GM04504 (cell line): ENCODE measurements around the gene PAX9.
A peak's percentile ranks its signal among the peaks of the same experiment; 100 is the strongest.

Experiments used
- DNase-seq: peaks from one replicate; pipeline ENCODE4 v3.0.0-alpha.2; 2012; ENCODE audit warnings: low read depth

The PAX9 gene

DNA sequence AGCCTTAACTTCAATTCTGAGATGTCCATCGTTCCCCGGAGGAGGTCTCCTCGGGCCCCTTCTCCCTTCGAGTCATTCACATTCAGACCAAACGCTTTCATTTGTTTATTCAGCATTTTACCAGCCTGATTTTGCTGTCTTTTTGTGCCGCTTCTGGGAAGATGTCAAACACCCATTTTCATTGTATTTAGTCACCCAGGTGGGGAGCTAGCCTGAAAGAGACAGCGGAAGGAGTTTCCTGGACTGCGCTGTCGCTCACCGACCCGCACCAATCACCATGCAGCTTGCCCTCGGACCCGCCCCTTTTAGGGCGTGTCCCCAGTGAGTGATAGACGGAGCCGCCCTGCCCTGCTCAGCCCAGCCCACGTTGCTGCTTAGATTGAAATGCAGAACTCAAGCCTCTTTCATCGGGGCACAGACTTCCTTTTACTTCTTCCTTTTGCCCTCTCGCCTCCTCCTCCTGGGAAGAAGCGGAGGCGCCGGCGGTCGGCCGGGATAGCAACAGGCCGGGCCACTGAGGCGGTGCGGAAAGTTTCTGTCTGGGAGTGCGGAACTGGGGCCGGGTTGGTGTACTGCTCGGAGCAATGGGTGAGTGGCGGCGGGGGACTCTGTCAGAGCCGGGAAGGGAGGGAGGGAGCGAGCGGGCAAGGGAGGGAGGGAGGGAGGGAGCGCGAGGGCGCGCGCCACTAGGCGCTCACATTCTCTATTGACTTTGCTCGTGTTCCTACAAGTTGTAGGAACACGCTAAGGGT lies at the start of gene PAX9:
TSS of gene PAX9 (plus strand) at position 355 of the 752 bp plus-strand sequence. CDS start at position 585, 230 bp downstream.
- peak; percentile 40 for DNase-seq

DNA sequence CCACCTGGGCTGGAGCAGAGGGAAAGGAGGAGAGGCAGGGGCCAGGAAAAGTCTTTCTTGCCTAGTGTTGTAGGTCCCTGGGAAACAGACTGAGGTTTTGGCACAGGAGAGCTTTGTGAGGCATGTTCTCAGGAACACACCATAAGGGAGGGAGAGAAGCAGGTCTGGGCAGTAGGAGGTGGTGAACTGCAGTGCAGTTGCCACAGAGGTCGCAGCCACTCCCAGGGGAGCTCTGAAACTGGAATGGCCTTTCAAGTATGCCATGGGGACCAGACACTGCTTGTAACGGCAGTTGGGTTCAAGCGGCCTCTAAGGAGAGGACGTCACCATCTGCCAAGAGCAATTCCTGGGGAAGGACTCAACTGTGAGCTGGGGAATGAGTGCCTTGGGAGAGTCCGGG lies 43.8 kb upstream of the PAX9 start:
- no peak for DNase-seq

DNA sequence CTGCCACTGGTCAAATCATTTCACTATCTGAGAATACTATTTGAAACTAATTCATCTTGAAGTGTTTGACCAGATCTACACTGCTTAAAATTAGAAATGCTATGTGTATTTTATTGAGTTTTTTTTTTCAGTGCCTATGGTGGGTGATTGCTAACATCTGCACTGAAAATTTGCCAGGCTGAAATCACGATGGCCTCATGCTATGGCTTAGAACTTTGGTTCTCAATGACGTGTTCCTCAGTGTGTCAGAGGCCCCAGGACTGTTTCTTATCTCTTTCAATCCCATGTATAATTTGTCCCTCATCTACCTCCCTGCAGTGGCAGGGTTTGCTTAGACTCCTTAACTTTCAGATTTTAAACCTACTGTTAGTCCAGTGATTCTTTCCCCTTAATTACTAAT lies 43.0 kb upstream of the PAX9 start:
- no peak for DNase-seq

DNA sequence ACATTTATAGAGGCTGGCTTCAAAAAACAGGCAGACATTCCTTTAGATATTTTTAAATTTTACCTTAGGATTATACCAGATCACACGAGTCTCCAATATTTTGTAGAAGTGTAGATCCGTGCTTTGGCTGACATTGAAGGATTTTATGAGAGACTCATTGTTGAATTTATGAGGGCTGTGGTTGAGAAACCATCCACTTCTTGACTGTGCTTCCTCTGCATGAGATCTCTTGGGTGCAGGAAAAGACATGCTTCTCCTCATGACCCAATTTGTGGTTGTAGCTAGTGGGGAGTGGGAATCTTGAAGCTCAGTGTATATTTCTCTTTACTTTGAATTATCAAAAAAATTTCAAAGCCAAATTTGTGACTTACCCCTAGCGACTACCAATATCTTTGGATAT lies 42.5 kb upstream of the PAX9 start:
- no peak for DNase-seq

DNA sequence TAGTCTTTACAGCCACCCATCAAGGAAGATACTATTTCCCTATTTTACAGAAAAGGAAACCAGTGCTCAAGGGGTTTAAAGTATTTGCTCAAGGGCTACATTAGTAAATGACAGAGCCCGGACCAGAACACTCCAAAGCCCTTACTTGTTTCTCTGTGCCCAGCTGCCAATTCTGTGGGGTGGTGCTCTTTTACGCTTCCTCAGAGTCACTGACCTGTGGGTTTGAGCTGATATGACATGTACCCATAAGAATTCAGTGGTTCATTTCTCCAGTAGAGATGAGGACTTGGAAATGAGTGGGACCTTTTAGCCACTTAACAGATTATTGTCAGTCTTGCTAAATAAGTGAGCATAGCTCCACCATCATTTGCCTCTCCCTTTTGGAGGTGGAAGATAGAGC lies 41.8 kb upstream of the PAX9 start:
- DNase-seq: no peak

DNA sequence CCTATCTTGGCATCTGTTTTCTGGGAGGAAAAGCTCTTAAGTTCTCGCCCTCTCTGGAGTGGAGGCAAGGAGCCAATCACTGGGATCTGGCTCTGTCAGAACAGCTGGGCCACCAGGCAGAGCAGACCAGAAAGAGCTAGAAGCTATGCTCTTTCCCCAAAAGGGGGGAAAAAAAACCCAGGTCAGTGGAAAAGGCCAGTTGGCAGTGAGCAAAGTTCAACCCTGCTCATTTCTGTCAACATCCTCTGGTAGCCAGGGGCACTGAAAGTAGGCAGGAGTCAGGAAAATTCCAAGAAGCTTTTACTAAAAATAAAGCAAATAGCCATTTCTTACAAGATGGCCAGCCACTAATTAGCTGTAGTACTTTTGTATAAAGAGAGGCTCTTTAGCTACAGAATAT lies 36.6 kb upstream of the PAX9 start:
- DNase-seq: no peak

DNA sequence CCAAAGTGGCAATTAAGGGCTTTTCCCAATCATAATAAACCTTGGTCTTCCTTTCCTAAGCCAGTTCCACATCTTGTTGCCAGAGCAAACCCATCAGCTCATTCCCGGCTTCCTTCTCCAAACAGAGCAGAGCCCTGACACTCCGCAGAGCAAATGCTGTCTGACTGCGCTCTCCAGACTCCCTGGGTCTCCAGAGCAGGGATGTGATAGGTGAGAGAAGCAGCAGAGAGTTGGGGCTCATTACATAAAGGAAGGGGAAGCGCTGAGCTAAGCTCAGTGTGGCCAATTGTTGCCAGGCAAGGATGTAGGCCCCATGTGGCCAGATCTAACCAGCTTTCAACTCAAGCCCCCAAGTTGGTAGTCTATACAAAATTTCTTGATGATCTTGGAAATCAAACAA lies 36.2 kb upstream of the PAX9 start:
- no peak for DNase-seq

DNA sequence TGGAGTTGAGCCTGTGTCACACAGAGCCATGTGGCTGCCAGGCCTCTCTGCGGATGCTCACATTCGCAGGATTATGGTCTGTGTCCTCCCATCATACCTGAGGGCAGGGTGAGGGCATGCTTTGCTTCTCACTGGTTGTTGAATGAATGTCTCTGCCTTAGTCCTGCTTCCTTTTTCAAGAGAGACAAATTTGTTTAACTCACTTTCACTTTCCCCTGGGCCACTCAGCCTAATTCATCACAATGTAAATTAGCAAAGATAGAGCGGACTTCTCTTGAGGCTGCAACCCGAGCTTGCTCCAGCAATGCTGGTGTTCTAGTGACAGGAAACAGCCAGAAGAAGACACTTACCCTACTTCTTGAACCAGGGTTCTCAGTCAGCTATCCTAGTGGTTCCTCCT lies 35.5 kb upstream of the PAX9 start:
- DNase-seq: no peak

DNA sequence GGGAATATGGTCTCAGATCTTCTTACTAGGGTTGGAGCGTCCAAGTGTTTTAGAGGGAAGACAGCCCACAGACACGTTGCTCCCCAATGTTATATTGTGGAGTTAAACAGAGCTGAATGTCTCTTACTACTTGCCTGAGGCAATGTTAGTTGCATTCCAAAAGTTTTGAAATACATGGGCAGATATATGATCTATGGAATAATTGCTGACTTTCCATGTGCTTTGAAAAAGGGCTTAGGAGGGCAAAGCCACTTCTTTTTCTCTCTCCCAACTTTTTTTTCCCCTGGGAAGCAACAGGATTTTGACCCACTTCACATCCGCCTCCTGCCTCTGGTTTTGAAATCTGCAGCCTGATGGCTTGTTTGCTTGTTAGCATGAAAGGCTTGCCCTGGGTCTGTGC lies 33.7 kb upstream of the PAX9 start:
- DNase-seq: no peak

DNA sequence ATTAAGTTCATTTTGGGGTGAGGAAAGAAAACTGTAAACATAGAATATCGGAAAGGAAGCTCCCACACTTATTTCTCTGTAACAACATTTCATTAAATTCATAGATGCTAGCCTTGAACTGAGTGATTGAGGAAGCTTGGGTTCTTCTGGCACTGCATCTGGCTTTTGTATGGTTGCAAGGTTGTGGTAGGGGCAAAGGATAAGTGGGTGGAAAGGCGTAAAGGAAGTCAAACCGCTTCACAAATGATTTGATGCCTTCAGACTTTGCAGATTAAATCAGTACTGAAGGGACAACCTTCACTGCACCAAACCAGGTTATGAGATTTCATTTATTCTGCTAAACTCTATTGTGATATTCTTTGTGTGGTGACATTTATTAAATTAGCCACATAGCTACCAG lies 28.1 kb upstream of the PAX9 start:
- no peak for DNase-seq

DNA sequence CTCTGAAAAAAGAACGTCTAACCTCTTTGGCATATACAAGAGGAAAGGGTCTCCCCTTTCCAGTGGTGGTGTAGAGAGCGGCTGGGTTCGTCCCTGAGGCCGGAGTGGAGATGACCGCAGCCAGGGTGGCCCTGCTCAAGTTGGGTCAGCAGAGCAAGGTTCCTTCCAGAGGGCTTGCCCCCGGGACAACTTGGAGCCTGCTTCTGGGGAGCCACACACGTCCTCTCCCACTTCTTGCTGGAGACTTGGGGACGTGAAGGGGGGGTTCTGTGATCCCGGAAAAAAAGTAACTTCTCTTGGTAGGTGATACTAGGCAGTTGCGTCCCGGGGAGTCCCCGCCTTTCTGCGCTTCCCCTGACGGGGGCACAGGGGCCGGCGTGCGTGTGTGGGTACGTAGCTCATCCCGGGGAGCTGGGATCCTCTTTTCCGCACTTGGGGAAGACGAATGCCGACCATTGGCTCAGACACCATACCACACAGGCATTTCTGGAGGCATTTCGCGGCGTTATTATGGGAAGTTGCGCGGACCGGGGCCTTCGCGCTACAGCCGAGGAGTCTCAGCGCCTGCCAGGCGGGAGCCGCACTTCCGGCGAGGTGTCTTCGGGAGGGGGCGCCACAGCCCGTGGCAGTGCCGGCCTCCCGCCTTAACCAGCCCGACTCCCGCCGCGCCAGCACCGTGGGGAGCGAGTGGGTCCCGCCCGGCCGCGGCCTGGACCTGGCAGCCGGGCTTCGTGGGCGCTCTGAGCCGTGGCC lies 14.8 kb upstream of the PAX9 start:
- DNase-seq: no peak

DNA sequence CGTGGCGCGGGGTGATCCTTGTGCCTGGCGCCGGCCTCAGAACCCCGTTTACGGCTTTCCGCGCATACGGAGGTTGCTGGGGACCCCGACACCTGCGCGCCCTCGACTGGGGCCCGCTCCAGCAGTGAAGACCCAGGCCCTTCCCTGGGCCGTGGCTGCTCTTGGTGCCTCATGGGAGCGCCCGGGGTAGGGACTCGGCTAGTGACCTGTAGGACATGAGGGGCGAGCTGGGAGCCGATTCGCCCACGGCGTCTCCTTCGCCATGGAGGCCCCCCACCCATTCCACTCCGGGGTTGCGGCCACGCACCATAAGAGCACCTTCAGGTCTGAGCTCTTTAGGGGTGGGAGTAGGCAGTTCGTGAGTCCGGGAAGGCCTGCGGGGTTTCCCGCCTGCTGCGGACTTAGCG lies 14.2 kb upstream of the PAX9 start:
- DNase-seq: no peak

DNA sequence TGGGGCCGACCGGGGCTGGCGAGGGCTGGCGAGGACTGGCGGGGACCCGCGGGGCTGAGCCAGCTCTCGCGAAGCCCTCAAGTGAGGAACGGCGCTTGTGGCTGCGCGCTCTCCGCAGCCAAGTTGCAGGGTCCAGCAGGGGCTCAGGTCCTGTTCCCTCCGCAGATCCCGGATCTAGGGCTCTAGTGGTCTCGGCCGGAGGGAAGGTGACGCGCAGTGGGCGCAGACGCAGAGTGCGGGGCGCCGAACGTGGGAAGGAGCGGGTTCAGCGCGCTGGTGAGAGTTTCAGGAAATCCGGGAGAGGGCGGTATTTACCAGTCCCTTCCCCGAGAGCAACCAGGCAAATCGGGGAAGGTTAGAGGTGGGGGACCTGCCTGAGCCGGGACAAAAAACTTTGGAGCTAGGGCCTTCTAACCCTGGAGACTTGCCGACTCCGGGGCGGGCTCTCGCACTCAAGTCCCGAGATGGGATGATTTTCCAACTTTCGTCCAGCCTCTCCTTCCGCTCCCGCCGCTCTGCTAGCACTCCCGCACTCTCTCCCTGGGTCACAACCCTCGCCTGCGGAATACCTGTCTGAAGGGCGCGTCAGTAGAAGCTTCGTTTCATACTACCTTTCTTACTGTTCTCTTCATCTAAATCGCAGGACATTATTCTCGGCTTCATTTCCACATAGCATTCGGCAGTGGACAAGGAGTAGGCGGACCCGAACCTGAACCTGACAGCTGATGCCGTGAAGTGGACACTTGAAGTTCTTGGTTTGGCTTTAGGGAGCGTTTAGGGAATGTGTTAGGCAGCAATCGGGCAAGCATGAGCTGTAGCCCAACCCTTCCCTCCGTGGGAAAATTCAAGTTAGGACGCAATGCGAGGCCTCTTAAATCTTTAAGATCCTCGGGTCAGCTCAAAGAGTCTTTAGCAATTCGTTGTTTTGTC lies 13.6 kb upstream of the PAX9 start:
- no peak for DNase-seq

DNA sequence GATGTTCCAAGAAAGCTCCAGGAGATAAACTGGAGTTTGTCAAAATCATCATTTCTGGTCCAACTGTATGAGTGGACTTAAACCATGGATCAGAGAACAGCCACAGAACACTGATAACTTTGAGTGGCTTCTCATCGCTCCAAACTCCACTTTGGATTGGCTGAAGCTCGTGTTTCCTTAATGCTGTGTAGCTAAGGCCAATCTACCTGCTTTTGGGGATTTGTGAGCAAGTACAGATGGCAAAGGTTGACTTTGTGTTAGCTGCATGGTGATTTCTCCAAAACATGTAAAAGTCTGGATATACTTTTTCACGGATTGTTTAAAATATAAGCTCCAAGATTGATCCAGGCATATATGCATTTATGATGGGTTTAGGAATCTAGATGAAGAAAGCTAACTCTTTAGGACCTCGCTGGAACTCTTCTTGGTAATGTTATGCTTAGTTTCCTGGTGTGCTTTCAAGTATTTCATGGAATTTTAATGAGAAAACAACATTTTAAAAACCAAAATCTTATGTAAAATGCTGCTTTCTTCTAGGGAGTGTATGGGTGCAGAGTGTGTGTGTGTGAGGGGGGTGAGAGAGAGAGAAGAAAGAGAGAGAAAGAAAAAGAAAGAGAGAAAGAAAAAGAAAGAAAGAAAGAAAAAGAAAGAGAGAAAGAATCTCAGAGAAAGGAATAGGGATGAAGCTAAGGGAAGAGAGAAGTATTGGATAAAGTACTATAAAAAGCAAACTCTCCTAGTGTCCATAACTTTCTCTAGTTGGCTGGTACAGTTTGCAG lies 11.6 kb upstream of the PAX9 start:
- no peak for DNase-seq

DNA sequence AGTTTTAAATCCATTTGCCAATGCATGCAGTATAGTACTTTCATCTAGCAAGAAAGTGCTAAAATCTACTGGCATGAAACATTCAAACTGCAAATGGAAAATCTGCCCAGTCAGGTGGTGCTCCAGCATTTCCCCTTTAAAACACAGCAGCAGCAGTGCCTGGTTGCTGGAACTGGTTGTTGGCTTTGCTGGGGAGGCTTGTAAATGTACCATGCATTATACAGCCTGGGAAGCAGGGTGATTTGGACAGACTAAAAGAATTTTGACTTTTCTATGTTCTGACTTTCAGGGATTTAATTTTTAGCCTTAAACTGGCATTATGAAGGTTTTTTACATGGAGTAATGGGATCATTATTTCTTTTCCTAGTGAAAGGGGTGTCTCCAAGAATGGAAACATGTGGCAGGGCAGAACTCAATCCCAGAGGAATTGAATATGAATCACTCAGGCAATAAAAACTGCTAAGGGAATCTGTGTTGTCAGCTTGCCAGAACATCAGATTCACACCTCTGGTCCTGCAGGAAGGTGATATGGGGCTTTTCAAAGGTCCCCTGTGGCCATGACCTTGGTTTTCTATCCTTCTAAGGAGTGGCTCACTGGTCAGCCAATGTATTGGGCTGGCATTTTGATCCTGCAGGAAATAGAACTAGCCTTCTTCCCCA lies 9.0 kb upstream of the PAX9 start:
- no peak for DNase-seq

DNA sequence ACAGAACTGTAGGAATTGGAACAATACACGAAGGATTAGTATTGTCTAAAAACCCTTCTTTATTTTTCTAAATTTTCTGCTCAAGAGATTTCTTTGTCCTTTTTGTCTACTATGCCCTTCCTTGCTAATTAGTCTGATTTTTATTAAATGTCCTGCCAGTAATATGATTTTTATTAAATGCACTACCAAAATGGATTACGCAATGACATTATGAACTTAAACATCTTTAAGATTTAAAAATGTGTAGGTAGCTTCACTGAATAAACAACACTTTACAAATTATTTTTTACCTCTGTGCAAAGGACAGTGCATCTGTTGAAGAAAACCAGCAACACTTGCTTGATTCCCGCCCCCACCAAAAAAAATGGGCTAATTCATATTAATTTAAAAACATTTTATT lies 8.2 kb upstream of the PAX9 start:
- DNase-seq: no peak

DNA sequence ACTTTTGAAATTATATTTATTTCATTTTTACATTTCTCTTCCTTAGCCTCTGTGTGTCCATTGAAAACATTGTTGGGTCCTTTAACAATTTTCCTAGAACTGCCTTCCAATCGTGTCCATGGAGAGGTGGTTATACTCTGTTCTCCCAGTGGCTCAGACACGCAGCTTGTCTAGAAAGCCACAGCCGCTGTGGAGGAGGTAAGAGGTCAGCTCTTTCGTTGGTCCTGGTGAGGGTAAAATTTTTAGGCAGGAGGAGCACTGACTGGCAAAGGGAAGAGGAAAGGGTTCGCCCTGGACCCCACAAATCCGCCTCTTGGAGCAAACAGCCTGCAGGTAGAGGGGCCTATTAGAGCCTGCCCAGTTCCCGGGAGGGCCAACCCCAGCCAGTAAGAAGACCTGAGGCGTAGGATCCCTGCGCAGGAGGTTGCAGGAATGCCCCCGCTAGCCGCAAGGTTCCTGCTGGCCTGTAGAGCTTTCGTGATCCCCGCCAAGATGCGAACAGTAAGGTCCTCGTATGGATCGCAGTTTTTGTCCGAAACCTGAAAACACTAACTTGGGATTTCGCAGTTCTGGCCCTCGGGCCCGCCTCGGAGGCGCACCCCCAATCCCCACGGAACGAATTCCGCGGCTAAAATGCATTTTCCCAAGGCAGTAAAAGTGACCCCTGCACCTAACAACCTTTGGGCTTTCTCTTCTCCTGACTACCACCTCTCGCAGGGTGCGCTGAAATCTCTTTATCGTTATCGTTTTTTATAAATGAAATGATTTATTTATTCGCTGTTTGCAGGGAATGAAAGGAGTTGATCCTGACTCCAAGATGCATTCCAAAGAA lies 7.5 kb upstream of the PAX9 start:
- DNase-seq: no peak

DNA sequence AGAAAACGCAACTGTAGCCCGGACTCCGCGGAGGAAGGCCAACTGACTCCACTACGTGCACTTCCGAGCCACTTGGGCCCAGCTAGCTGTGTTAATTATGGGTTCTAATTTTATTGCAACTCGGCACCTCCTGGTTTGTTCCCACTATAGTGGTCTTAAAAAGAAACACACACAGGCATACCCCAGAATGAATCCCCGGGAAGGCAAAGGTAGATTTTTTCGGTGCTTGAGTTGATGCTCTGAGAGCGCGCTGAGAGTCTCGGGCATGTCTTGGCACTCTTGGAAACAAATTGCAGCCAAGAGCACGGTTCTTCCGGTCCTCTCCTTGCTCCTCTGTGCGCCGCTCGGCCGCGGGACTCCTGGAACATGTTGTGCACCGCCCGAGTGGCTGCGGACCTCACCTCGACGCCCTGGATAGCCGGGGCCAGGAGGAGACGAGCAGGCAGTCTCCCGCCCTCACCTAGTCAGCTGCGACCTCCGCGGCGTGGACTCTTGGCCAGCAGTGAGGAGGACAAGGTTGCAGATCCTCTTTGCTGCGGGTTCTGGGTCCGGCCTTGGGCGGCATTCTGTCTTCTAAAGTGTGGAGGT lies 6.8 kb upstream of the PAX9 start:
- no peak for DNase-seq

DNA sequence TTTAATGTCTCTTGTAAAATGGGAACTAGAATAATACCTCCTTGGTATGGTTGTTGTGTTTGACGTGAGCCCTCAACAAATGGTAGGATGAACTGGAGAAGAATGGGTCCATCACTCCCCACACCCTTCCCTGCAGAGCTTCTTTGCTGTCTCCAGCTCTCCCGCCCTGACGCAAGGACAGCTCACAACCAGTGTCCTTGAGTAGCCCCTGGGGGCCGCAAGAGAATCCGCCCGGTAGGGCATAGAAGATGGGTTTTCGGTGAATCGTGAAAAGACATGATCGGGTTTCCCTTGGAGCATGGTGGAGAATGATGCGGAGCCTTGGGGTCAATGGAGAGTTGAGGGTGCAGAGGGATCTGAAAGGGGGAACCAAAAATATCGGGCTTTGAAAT lies 6.1 kb upstream of the PAX9 start:
- no peak for DNase-seq
